HepG2 (cell line): ENCODE data around the gene HDAC4. TPM values are rescaled to one million over a fixed set of nuclear protein-coding genes. Genes with fewer than 3 reads are reported as not detected.

Experiments
- ATAC-seq: fragments of 200-7000 bp; cut with Tn5 transposase; 3 replicates; pipeline ENCODE4 v1.9.1; 2020; ENCODE audit warnings: mild to moderate bottlenecking, moderate library complexity
- BruUV-seq: library from RNA; stranded (reverse); fragments of 400-500 nt; replicated peaks from 2 replicates; lab custom pipeline; 2021; lab: Mats Ljungman, UMichigan
- CTCF ChIA-PET: fragments of 300-600 bp; formaldehyde crosslinking; extraction: SDS; loops from one replicate; lab custom pipeline; 2021; ENCODE audit warnings: low total read pairs, inconsistent platforms, low intra/inter-chr PET ratio; lab: Yijun Ruan, JAX
- POLR2A ChIA-PET: fragments of 350-600 bp; sonication (Branson Sonifier 250); formaldehyde crosslinking; loops from one replicate; lab custom pipeline; 2020; ENCODE audit warnings: antibody characterized with exemption, inconsistent platforms; lab: Yijun Ruan, JAX
- DNase-seq: peaks from one replicate; pipeline ENCODE4 v3.0.0-alpha.2; 2015; ENCODE audit warnings: low spot score
- FAIRE-seq: peaks from 3 replicates; lab custom pipeline; 2011; peaks lifted over from hg19 to GRCh38; lab: Jason Lieb, UNC
- H2AFZ ChIP-seq: one replicate; pipeline ENCODE4 v1.6.1; 2011; ENCODE audit warnings: low read length, inconsistent platforms
- H3K27ac ChIP-seq: fragments of 300-600 bp; 3 replicates; pipeline ENCODE4 v1.8.0; 2011; ENCODE audit warnings: mixed run types, mild to moderate bottlenecking, mixed read lengths, low read length, inconsistent platforms; ENCODE audit not compliant: insufficient read depth; ENCODE audit errors: extremely low read length
- H3K27me3 ChIP-seq, 2 experiments: fragments of 200-600 bp in 1 of 2; 2 replicates in 1 of 2; 3 replicates in 1 of 2; pipeline versions ENCODE4 v1.6.0 to v1.8.0; 2011; ENCODE audit warnings: low read length in 2 of 2, mild to moderate bottlenecking in 2 of 2, moderate library complexity in 2 of 2, inconsistent platforms in 1 of 2; ENCODE audit not compliant: insufficient read depth in 2 of 2, control insufficient read depth in 1 of 2
- H3K36me3 ChIP-seq, 2 experiments: fragments of 200-600 bp in 1 of 2; replicated peaks in 1 of 2; 2 replicates in 1 of 2; 3 replicates in 1 of 2; pipeline versions ENCODE4 v1.5.1 to v1.8.0; 2011; ENCODE audit warnings: low read length in 2 of 2, inconsistent platforms in 1 of 2; ENCODE audit not compliant: insufficient read depth in 2 of 2, control insufficient read depth in 1 of 2
- H3K4me1 ChIP-seq: 2 replicates; pipeline ENCODE4 v1.5.1; 2012; ENCODE audit warnings: low read length, inconsistent platforms; ENCODE audit not compliant: insufficient read depth
- H3K4me2 ChIP-seq: 2 replicates; pipeline ENCODE4 v1.6.0; 2011; ENCODE audit warnings: low read depth, low read length, inconsistent platforms
- H3K4me3 ChIP-seq, 3 experiments: fragments of 200-600 bp in 1 of 3; sonication (generic), shearing (Covaris generic) in 1 of 3; replicated peaks in 1 of 3; 2 replicates each; pipeline ENCODE4 v1.5.1; 2011 to 2016; ENCODE audit warnings: low read length in 3 of 3, inconsistent platforms in 2 of 3, low read depth in 2 of 3, mild to moderate bottlenecking in 2 of 3, control low read depth in 1 of 3, mixed read lengths in 1 of 3; ENCODE audit not compliant: insufficient read depth in 1 of 3
- H3K79me2 ChIP-seq: one replicate; pipeline ENCODE4 v1.6.1; 2011; ENCODE audit warnings: low read length, inconsistent platforms; ENCODE audit not compliant: insufficient read depth
- H3K9ac ChIP-seq: 2 replicates; pipeline ENCODE4 v1.6.0; 2011; ENCODE audit warnings: mild to moderate bottlenecking, low read depth, low read length, inconsistent platforms; ENCODE audit not compliant: insufficient read depth
- H3K9me3 ChIP-seq: 2 replicates; pipeline ENCODE4 v1.5.1; 2012; ENCODE audit warnings: mild to moderate bottlenecking, low read length
- H4K20me1 ChIP-seq: 2 replicates; pipeline ENCODE4 v1.6.0; 2011; ENCODE audit warnings: inconsistent platforms, mild to moderate bottlenecking, low read length, moderate library complexity; ENCODE audit not compliant: insufficient read depth
- ADNP ChIP-seq: sonication (generic); formaldehyde crosslinking; IDR thresholded peaks from 2 replicates; pipeline ENCODE4 v1.4.0; 2020; ENCODE audit warnings: missing genetic modification reagents
- ARID3A ChIP-seq: IDR thresholded peaks from 2 replicates; pipeline ENCODE4 v1.6.1; 2012; ENCODE audit warnings: low read depth, low read length, improper control_type of control experiment
- DMTF1 ChIP-seq: sonication (generic); formaldehyde crosslinking; IDR thresholded peaks from 2 replicates; pipeline ENCODE4 v1.4.0; 2020; ENCODE audit warnings: mild to moderate bottlenecking, missing genetic modification reagents
- IKZF5 ChIP-seq: IDR thresholded peaks from 2 replicates; pipeline ENCODE4 v1.6.1; 2018; ENCODE audit warnings: missing genetic modification reagents, mild to moderate bottlenecking, missing compliant biosample characterization
- SPEN ChIP-seq: sonication (generic); formaldehyde crosslinking; IDR thresholded peaks from 2 replicates; pipeline ENCODE4 v1.5.1; 2020; ENCODE audit warnings: low read depth, mild to moderate bottlenecking, missing genetic modification reagents
- ZNF446 ChIP-seq: sonication (generic); formaldehyde crosslinking; IDR thresholded peaks from 2 replicates; pipeline ENCODE4 v1.5.0; 2020; ENCODE audit warnings: mild to moderate bottlenecking, missing genetic modification reagents
- WGBS: methylation state at CpG from one replicate; pipeline ENCODE4 v1.1.6; 2017; ENCODE audit warnings: low lambda C conversion rate; 5-methylcytosine and 5-hydroxymethylcytosine counted together
- in situ Hi-C: cut with HindIII; loops from 2 replicates; pipeline ENCODE4 v1.10.0; 2017; ENCODE audit warnings: low pct_unique_long_range_greater_than_20kb; ENCODE audit not compliant: extremely low pct_ligation_motif_present
- intact Hi-C: fragments of 100-400 bp; cut with micrococcal nuclease; formaldehyde crosslinking; loops from one replicate; pipeline ENCODE4 v1.10.0; 2022; ENCODE audit not compliant: unreplicated experiment
- polyA plus RNA-seq, 8 experiments: library from polyadenylated mRNA; depleted of rRNA in 3 of 8; stranded (reverse) in 7 of 8; unstranded in 1 of 8; fragments of >200 nt; fragmentation: Illumina TruSeq in 4 of 8; extraction: Trizol in 4 of 8; gene quantifications; 2 replicates each; pipeline versions ENCODE4 v1.2.1 to v1.2.3, GENCODE V29; 2011 to 2016; ENCODE audit warnings: low read depth in 4 of 8, missing spikeins in 1 of 8, mixed read lengths in 1 of 8; ENCODE audit not compliant: insufficient read depth in 1 of 8
- total RNA-seq, 5 experiments: library from RNA; depleted of rRNA; stranded (reverse); fragments of >200 nt; fragmentation: Illumina TruSeq; extraction: Trizol; gene quantifications; 2 replicates each; pipeline ENCODE4 v1.2.3, GENCODE V29; 2016; ENCODE audit warnings: low read depth in 1 of 5

HDAC4 gene
- total and polyA plus RNA-seq, 2 of the 13 experiments (the other 11 are each of a cell fraction or from before 2014, with no cell fraction given) = 10.1 to 11.5 TPM

GRCh38 chr2:239184968-239185903 is 215.6 kb downstream of the HDAC4 start:
- in situ Hi-C loops = no loop called here
- no peak for TF ChIP-seq SPEN
- TF ChIP-seq ARID3A = no peak
- TF ChIP-seq ZNF446 (CRISPR knock-in tag) = no peak
- no peak for TF ChIP-seq ADNP (CRISPR knock-in tag)
- no peak for TF ChIP-seq DMTF1
- TF ChIP-seq IKZF5 (CRISPR knock-in tag) = no peak
- DNase-seq (no peak), FAIRE-seq (no peak), ATAC-seq (no peak)
- Histone ChIP-seq H3K9me3 (no peaks in the 10 kb centered on the region; the same call in 1 of the 2 replicates), H4K20me1 (no peaks in the 10 kb centered on the region; the same call in 1 of the 2 replicates), H3K36me3 (peaks cover 20 to 37% of the 10 kb centered on the region in 2 experiments; a peak in 4 of 5 replicates), H3K4me1 (peaks cover 24% of the 10 kb centered on the region), H3K27me3 (no peaks in the 10 kb centered on the region), H3K4me3 (no peak overlapping the region), H2AFZ (no peak overlapping the region), H3K4me2 (no peak overlapping the region), H3K9ac (no peak overlapping the region), H3K27ac (no peak overlapping the region), H3K79me2 (no peaks in the 10 kb centered on the region)
- POLR2A ChIA-PET = no interaction called here
- intact Hi-C loops = no loop called here
- CTCF ChIA-PET = no interaction called here
- WGBS = 97% methylated on average over 10 of the region's 14 CpGs
- BruUV-seq = no TSS peak
